Measurements from ENCODE around the gene TIMM10B. TPM values are rescaled to one million over a fixed set of nuclear protein-coding genes. Genes with fewer than 3 reads are reported as not detected.
A peak's percentile ranks its signal among the peaks of the same experiment; 100 is the strongest.

Gene TIMM10B
- total and polyA plus RNA-seq, 11 donors: 9.5 to 26.9 (median 16.1) TPM

GRCh38 chr11:6474806-6475500 is 6.3 kb upstream of the TIMM10B start:
- intact Hi-C loops (cut with DNase I): loop anchor here in 3 of 10 donors (2.0 to 10.0 kb wide), 5 partner anchors 83 to 240 kb away; partner anchors contain the start of genes SMPD1 (in 2 of the 3), TAF10 (in 2 of the 3), CNGA4 (in 1 of the 3) and FHIP1B (in 1 of the 3)
- 68 to 94% (median 79%) methylated on average over 3 of the region's 3 CpGs for WGBS, 4 donors

GRCh38 chr11:6475936-6476335 is 5.4 kb upstream of the TIMM10B start:
- Histone ChIP-seq H3K9me3 (no peaks in the 10 kb centered on the region), H3K27me3 (no peaks in the 10 kb centered on the region), H3K27ac (no peak overlapping the region), H3K36me3 (peaks cover 0 to 33% (median 25%) of the 10 kb centered on the region in 9 donors), H3K4me3 (no peak overlapping the region), H3K4me1 (peaks cover 0 to 40% (median 24%) of the 10 kb centered on the region in 12 donors)
- 64 to 81% (median 74%) methylated on average over 5 of the region's 5 CpGs for WGBS, 4 donors
- no peak for TF ChIP-seq CTCF (IDR thresholded peaks at IDR 0.05)
- no peak for TF ChIP-seq POLR2A (IDR thresholded peaks at IDR 0.05)
- ATAC-seq: no peak
- no peak for DNase-seq
- intact Hi-C loops (cut with DNase I): loop anchor here in 2 of 10 donors (2.0 to 10.0 kb wide), 3 partner anchors 85 to 241 kb away; partner anchors contain the start of genes TAF10 (in 2 of the 2), CNGA4 (in 1 of the 2), FHIP1B (in 1 of the 2) and SMPD1 (in 1 of the 2)

More at GRCh38 chr11:6474806-6475500, 6.3 kb upstream of the TIMM10B start:
- H3K36me3 ChIP-seq: peaks cover 0 to 33% (median 25%) of the 10 kb centered on the region in 9 donors
- H3K4me1 ChIP-seq: peaks cover 0 to 30% (median 14%) of the 10 kb centered on the region in 12 donors
- no peaks in the 10 kb centered on the region for H3K9me3 ChIP-seq
- peak overlapping the region in 11 of 12 donors; percentile 86 to 97 (median 93) for H3K27ac ChIP-seq
- peak overlapping the region in 6 of 12 donors; percentile 67 to 99 (median 88) for H3K4me3 ChIP-seq
- no peaks in the 10 kb centered on the region for H3K27me3 ChIP-seq
- ATAC-seq (no peak), DNase-seq (no peak)
- no peak for TF ChIP-seq POLR2A (IDR thresholded peaks at IDR 0.05)
- TF ChIP-seq CTCF (IDR thresholded peaks at IDR 0.05): no peak

GRCh38 chr11:6476571-6476970 is 4.7 kb upstream of the TIMM10B start:
- Histone ChIP-seq H3K4me3 (no peak overlapping the region), H3K9me3 (no peaks in the 10 kb centered on the region), H3K4me1 (peaks cover 0 to 40% (median 24%) of the 10 kb centered on the region in 12 donors), H3K27ac (no peak overlapping the region), H3K36me3 (peaks cover 0 to 33% (median 25%) of the 10 kb centered on the region in 9 donors), H3K27me3 (no peaks in the 10 kb centered on the region)
- DNase-seq: peak in 1 of 5 donors; percentile 23
- TF ChIP-seq POLR2A (IDR thresholded peaks at IDR 0.05): no peak
- no peak for TF ChIP-seq CTCF (IDR thresholded peaks at IDR 0.05)
- intact Hi-C loops (cut with DNase I): loop anchor here in 2 of 10 donors (5.0 to 10.0 kb wide), 2 partner anchors 136 to 242 kb away; partner anchors contain the start of genes TAF10 (in 2 of the 2), CNGA4 (in 1 of the 2) and FHIP1B (in 1 of the 2)
- 83 to 95% (median 91%) methylated on average over 4 of the region's 4 CpGs for WGBS, 4 donors
- no peak for ATAC-seq

Measured in heart left ventricle (tissue), 16 donors.